Measurements from ENCODE around the gene IL1RAPL2. TPM values are rescaled to one million over a fixed set of nuclear protein-coding genes. Genes with fewer than 3 reads are reported as not detected.

IL1RAPL2 gene
- total and polyA plus RNA-seq, 2 donors (not counting 3 experiments of a cell fraction or from before 2014, with no cell fraction given): not detected

DNA sequence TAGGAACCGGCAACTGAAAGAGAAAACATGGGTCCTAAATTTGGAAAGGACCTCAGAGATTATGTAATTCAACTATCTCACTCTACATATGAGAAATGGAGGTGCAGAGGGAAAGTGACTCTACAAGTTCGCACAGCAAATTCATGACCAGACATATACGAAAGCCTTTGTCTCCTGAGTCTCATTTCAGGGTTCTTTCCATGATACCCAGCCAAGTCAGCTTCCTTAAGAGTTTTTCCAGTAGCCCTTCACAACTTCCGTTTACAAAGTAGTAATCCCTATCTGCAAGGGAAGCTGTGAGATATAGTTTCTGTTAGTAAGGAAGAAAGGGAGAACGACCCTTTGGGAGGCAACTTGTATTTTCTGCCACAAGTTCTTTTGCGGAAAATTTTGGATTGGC, 543.9 kb downstream of the IL1RAPL2 start:
- H3K9me3 ChIP-seq (replicated peaks; ENCODE audit: control insufficient read depth, insufficient read depth, low read length): no peaks in the 10 kb centered on the region
- no peak overlapping the region for H3K9ac ChIP-seq (replicated peaks; ENCODE audit: extremely low read depth, insufficient read depth, low read length)
- H3K27ac ChIP-seq (ENCODE audit: insufficient read depth, low read depth, low read length): no peak overlapping the region
- H3K4me3 ChIP-seq (replicated peaks in 1 of 3; ENCODE audit: insufficient read depth in 1 of 3, low read depth in 1 of 3, low read length in 3 of 3): no peak overlapping the region
- no peak for TF ChIP-seq FOS (IDR thresholded peaks at IDR 0.05; ENCODE audit: borderline replicate concordance, insufficient read depth, low read length)
- no peak for TF ChIP-seq EZH2 (IDR thresholded peaks at IDR 0.05; ENCODE audit: borderline replicate concordance, low read depth, low read length, severe bottlenecking)
- no peak for TF ChIP-seq JUN (IDR thresholded peaks at IDR 0.05; ENCODE audit: borderline replicate concordance, insufficient read depth, insufficient read length, low read depth)
- TF ChIP-seq POLR2A (IDR thresholded peaks at IDR 0.05; ENCODE audit: low read depth, low read length): no peak
- no peak for TF ChIP-seq GATA2 (IDR thresholded peaks at IDR 0.05; ENCODE audit: insufficient read depth, insufficient read length, low read depth, low read length)
- FAIRE-seq (no peak), DNase-seq (ENCODE audit: low read depth, low spot score) (no peak)
- H4K20me1 ChIP-seq (replicated peaks; ENCODE audit: control insufficient read depth, extremely low read depth, insufficient read depth, low read length): no peaks in the 10 kb centered on the region
- no peak overlapping the region for H3K4me2 ChIP-seq (ENCODE audit: insufficient read depth, low read length)
- no TSS peak for BruUV-seq (replicated peaks)
- H3K79me2 ChIP-seq (ENCODE audit: control insufficient read depth, insufficient read depth, low read length): no peaks in the 10 kb centered on the region
- intact Hi-C loops (cut with micrococcal nuclease) (no loop called here), dilution Hi-C loops (cut with MboI; ENCODE audit: extremely low pct_ligation_motif_present, low sequenced_read_pairs) (no loop called here)
- H2AFZ ChIP-seq (ENCODE audit: low read depth, low read length): no peak overlapping the region
- no peaks in the 10 kb centered on the region for H3K9me1 ChIP-seq (replicated peaks; ENCODE audit: control insufficient read depth, extremely low read depth, insufficient read depth, low read length)
- H3K27me3 ChIP-seq (ENCODE audit: control insufficient read depth in 2 of 2, insufficient read depth in 2 of 2, low read length in 2 of 2): no peaks in the 10 kb centered on the region
- ChIA-PET CTCF (no interaction called here), POLR2A (no interaction called here)
- H3K36me3 ChIP-seq (ENCODE audit: control insufficient read depth in 2 of 2, extremely low read depth in 1 of 2, insufficient read depth in 2 of 2, low read length in 2 of 2): no peaks in the 10 kb centered on the region
- no peaks in the 10 kb centered on the region for H3K4me1 ChIP-seq (ENCODE audit: control insufficient read depth, extremely low read depth, insufficient read depth, low read length)

DNA sequence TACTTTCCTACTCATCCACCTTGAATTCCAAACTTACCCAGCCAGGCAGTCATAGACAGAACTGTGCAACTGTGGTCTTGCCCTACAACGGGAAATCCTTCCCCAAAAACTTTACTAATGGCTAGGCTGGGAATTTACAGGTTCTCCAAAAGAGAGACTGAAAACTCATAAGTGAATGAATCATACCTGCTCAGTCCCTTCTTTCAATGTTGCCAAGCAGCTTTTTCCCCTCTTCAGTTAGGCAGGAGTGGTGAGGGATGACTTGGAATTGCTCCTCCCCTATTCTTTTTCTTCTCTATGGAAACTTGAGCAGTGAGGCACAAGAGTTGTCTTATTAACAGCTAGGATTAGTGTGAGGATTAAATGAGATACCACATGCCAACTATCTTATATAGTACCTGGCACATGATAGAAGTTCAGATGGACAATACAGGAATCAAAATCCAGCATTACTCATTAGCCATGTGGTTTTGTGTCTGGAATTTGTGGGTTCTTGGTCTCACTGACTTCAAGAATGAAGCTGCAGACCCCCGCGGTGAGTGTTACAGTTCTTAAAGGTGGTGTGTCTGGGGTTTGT, 548.6 kb downstream of the IL1RAPL2 start:
- CTCF ChIA-PET: no interaction called here
- DNase-seq (ENCODE audit: low read depth, low spot score) (no peak), FAIRE-seq (no peak)
- no peak for TF ChIP-seq POLR2AphosphoS5 (IDR thresholded peaks at IDR 0.05; ENCODE audit: insufficient read depth, low read depth, low read length)
- no peak for TF ChIP-seq MYC (IDR thresholded peaks at IDR 0.05; ENCODE audit: low read depth, low read length)
- no peak for TF ChIP-seq FOS (IDR thresholded peaks at IDR 0.05; ENCODE audit: borderline replicate concordance, insufficient read depth, low read length)
- TF ChIP-seq, protein P1, sequence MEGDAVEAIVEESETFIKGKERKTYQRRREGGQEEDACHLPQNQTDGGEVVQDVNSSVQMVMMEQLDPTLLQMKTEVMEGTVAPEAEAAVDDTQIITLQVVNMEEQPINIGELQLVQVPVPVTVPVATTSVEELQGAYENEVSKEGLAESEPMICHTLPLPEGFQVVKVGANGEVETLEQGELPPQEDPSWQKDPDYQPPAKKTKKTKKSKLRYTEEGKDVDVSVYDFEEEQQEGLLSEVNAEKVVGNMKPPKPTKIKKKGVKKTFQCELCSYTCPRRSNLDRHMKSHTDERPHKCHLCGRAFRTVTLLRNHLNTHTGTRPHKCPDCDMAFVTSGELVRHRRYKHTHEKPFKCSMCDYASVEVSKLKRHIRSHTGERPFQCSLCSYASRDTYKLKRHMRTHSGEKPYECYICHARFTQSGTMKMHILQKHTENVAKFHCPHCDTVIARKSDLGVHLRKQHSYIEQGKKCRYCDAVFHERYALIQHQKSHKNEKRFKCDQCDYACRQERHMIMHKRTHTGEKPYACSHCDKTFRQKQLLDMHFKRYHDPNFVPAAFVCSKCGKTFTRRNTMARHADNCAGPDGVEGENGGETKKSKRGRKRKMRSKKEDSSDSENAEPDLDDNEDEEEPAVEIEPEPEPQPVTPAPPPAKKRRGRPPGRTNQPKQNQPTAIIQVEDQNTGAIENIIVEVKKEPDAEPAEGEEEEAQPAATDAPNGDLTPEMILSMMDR (IDR thresholded peaks at IDR 0.05; ENCODE audit: extremely low read depth in 1 of 2, insufficient read depth in 1 of 2, low read depth in 1 of 2, low read length in 2 of 2): no peak
- TF ChIP-seq, protein P2, sequence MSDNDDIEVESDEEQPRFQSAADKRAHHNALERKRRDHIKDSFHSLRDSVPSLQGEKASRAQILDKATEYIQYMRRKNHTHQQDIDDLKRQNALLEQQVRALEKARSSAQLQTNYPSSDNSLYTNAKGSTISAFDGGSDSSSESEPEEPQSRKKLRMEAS (IDR thresholded peaks at IDR 0.05; ENCODE audit: insufficient read depth, insufficient read length): no peak
- no peak for TF ChIP-seq GATA2 (IDR thresholded peaks at IDR 0.05; ENCODE audit: insufficient read depth, insufficient read length, low read depth, low read length)
- TF ChIP-seq POLR2A (IDR thresholded peaks at IDR 0.05; ENCODE audit: low read depth, low read length): no peak
- no peak for TF ChIP-seq EZH2 (IDR thresholded peaks at IDR 0.05; ENCODE audit: borderline replicate concordance, low read depth, low read length, severe bottlenecking)
- TF ChIP-seq JUN (IDR thresholded peaks at IDR 0.05; ENCODE audit: borderline replicate concordance, insufficient read depth, insufficient read length, low read depth): no peak
- H2AFZ ChIP-seq (ENCODE audit: low read depth, low read length): no peak overlapping the region
- dilution Hi-C loops (cut with MboI; ENCODE audit: extremely low pct_ligation_motif_present, low sequenced_read_pairs): no loop called here
- H3K27me3 ChIP-seq (ENCODE audit: control insufficient read depth in 2 of 2, insufficient read depth in 2 of 2, low read length in 2 of 2): no peaks in the 10 kb centered on the region
- no TSS peak for BruUV-seq (replicated peaks)
- intact Hi-C loops (cut with micrococcal nuclease): no loop called here
- H4K20me1 ChIP-seq (replicated peaks; ENCODE audit: control insufficient read depth, extremely low read depth, insufficient read depth, low read length): no peaks in the 10 kb centered on the region
- POLR2A ChIA-PET: no interaction called here
- no peak overlapping the region for H3K27ac ChIP-seq (ENCODE audit: insufficient read depth, low read depth, low read length)
- no peak overlapping the region for H3K9ac ChIP-seq (replicated peaks; ENCODE audit: extremely low read depth, insufficient read depth, low read length)
- no peak overlapping the region for H3K4me2 ChIP-seq (ENCODE audit: insufficient read depth, low read length)
- H3K4me1 ChIP-seq (ENCODE audit: control insufficient read depth, extremely low read depth, insufficient read depth, low read length): no peaks in the 10 kb centered on the region
- H3K79me2 ChIP-seq (ENCODE audit: control insufficient read depth, insufficient read depth, low read length): no peaks in the 10 kb centered on the region
- no peaks in the 10 kb centered on the region for H3K9me1 ChIP-seq (replicated peaks; ENCODE audit: control insufficient read depth, extremely low read depth, insufficient read depth, low read length)
- no peak overlapping the region for H3K4me3 ChIP-seq (replicated peaks in 1 of 3; ENCODE audit: insufficient read depth in 1 of 3, low read depth in 1 of 3, low read length in 3 of 3)
- H3K9me3 ChIP-seq (replicated peaks; ENCODE audit: control insufficient read depth, insufficient read depth, low read length): no peaks in the 10 kb centered on the region
- H3K36me3 ChIP-seq (ENCODE audit: control insufficient read depth in 2 of 2, extremely low read depth in 1 of 2, insufficient read depth in 2 of 2, low read length in 2 of 2): no peaks in the 10 kb centered on the region
